CD4-positive, alpha-beta T cell treated with Interferon alpha-2 for 1 hour (primary cell): Measurements from ENCODE around the gene TFDP1.

ENCODE experiments used
- DNase-seq, 2 donors: peaks; one replicate each; pipeline ENCODE4 v3.0.0-alpha.2; 2020 to 2022

TFDP1 gene

DNA sequence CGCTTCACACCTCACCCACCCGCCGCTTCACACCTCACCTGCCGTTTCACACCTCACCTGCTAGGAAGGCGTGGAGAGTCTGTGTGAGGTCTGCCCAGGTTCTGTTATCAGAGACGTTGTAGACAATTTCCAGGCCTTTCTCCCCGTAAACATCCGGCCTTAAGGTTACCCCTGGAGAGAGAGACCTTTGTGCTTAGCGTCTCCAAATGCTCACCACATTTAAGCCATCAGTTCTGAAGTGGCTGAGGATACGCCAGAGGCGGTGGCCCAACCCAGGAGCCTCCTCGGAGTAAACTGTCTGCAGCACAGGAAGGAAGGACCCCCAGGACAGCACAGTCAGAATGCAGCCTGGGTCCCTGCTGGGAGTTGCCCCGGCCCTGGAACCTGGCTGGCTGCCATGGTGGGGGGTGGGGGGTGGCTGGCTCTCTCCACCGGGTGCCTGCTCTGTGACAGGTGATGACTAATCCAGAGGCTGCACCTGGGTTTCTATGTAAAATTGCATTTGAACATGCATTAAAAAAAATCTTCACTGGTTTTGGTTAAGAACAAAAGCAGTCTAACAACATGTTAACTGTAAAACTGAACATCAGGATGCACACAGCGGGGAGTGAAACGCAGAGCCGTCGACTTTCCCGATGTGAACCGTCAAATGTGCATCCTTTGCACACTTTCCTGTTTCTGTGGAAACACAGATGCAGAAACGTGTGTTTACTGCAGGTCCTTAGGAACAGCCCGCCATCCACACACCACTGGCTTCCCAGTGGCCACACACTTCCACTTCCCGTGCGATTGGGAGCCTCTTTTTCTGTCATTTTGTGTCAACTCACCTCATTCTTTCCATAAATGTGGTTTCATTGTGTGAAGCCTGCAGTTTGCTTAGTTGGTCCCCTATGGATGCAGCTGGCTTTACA, 69.0 kb downstream of the TFDP1 start:
- DNase-seq, result peak in 1 of 2 donors; percentile 19

DNA sequence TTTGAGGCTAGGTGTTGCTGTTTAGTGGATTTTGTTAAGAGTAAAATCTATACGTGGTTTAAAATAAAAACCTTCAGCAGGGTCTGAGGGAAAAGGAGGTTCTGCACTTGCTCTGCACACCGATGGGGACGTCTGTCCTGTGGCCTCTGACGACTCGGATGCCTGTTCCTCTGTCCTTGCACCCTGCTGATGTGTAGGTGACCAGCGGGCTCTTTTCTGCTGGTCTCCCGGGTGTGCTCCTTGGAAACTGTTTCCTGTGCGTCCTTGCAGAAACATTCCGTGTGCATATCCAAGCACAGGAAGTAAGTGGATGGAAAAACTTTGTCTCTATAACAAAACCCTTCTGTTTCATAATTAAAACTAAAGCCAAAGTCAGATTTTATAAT, 69.6 kb downstream of the TFDP1 start:
- no peak for DNase-seq

DNA sequence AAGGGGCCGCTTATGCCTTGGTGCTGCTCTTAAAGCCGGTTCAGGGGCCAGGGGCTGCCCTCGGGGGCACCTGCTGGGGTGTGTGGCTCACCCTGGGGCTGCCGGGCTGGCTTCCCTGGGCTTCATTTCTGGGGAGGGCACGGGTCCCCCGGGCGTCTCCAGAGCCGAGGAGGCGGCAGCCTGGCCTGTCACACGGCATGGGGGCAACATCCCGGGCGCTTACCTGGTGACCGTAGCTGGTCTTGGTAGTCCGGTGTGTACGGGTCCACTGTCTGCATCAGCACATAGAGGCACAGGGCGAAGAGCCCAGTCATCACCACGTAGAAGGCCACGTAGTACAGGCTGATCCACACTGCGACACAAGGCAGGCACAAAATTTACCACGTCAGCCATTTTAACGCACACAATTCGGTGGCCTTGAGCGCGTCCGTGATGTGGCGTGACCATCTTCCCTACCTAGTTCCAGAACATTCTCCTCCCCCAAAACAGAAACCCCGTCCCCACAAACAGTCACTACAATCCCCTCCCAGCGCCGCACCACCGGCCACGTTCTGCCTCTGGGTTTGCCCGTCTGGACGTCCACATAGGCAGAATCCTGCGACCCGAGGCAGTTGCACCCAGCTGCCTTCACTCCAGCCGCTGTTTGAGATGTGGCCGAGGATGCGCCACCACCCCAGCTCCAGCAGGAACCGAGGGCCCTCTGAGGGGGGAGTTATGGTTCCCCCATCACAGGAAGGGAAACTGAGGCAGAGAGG, 70.2 kb downstream of the TFDP1 start:
- no peak for DNase-seq

DNA sequence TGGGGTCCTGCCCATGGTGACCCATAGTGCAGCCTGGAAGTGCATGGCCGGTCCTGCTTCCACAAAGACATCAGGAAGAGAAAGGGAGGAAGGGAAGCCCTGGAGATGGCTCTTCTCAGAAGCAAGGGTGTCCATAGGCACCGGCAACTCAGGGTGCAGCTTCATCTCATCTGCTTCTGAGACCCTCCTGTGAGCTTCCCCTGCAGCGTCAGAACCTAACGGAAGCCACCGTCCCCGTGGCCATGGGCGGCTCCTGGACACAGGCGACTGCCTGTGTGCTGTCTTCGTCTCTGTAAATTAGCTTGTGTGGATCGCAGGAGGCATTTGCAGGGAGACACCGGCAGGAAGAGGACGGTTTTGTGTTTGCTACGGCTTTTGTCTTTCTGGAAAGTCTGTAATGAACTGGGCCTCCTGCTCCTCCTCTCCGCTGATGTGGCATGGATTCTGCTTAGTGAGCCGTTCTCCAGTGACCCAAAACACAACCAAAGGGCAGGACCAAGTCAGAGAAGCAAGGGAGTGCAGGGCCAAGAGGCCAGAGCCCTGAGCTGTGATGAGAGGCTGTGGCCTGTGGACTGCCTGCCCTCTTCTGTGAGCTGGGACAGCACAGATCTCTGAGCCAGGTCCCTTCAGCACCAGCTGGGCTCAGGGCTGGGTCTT, 70.9 kb downstream of the TFDP1 start:
- no peak for DNase-seq

DNA sequence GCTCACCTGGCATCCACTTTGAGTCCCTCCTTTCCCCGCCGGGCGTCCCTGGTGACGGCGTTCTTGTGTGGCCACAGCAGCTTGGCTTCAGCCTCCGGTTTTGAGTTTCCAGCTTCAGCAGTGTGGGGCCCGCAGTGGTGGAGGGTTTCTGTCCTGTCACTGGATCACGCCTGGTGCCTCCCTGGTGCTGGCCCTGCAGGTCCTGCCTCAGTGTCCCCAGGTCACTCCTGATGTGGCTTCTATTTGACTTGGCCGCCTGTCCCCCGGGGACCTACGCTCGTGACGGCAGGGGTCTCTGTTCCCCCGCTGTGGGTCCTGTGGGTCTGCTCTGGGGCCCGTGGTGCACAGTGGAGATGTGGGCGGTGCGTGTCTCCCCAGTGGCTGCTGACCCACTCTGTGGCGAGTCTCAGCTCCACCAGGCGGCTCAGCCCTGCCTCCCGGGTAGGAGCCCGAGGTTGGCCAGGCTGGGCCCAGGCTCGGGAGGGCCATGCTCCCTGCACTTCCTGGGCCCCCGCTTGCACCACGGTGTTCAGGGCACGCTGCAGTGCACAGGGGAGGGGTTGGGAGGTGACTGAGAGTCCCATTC, 71.5 kb downstream of the TFDP1 start:
- DNase-seq, result no peak

DNA sequence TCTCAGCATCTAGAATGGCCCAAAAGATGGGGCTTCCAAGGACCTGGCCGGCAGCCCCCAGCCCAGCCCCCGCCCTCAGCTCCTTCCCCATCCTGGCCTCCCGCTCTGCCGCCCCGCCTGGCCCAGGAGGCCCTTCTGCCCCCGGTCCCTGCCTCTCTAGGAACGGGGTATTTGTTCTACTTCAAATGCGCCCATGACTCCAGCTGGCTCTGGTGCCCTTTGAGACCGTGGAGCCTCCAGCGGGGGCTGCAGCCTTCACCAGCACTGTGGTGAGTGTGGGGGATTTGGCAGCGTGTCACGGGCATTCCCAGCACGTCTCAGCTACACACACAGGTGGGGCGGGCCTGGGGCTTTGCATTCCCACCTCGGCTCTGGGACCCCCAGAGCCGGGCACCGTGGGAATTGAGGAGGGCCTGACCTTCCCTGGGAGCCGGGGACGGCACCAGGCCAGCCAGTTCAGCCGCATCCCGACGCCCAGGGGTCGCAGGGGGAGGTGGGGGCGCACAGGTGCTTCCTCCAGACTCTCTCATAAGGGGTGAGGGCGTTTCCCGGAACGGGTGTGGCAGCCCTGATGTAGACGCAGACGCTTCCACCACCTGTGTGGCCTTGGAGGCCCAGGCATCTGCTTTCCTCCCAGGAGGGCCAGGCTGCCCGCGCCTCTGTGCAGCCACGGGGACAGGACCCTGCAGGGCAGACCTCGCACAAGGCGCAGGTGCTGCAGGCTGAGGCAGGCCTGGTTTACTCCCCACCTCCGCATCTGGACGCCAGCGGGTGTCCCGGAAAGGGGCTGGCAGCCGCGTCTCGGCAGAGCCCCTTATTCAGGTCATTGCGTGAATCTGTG, 72.5 kb downstream of the TFDP1 start:
- no peak for DNase-seq

DNA sequence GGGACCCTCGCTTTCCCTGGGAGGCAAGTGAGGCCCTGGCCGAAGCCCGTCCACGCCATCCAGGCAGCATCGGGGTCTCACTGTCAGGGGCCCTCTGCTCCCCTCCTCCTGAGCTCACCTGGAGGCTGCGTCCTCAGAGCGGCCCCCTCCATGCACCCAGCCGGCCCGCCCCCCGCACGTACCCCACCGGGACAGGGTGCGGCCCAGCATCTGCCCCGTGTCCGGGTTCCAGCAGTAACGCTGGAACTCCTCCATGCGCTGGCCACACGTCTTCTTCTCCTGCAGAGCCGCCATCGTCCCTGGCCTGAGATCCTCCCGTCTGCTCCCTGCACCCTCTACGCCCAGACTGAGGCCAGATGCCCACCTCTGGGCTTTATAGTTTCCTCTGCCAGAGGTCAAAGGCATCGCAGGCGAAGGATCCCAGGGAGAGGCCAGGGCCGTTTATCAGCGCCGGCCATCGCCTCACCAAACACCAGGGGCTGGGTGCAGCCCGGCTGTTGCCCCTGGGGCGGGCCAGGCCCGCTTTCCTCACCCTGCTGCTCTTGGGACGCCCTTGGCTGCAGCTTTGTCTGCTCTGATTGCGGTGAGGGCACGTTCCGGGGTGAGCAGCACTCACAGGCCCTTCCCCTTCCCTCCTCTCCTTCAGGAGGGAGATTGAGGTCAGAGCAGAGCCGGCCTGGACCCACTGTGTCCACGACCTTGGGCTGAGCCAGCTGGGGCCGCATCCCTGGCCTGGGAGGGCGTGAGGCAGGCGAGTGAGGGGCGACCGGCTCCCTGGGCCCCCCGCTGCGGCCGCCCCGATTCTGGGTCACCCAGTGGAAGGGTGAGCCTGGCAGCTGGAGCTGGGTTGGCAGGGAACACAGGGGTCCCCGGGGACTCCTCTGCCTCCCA, 73.5 kb downstream of the TFDP1 start, which contains the start of gene ATP4B:
Gene ATP4B (minus strand): TSS at position 348 of the 891 bp plus-strand sequence. CDS start 54 bp downstream, at position 294.
- DNase-seq, result no peak

DNA sequence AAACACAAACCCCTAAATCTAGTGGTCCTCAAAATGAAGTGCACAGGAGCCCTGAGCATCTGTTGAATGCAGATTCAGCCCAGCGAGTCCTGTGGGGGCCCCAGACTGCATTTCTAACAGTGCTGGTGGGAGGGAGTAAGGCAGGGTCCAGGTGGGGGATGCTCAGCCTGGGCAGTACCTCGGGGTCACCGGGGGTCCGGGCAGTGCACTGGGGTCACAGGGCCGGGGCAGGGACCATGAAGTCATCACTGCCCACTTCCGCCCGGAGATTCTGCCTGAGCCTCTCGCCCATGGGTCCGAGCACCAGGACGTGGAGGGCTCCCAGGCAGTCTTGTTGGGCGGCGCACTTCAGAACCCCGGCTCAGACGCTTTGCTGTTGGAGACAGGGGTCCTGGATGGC, 74.3 kb downstream of the TFDP1 start:
- DNase-seq, result no peak

DNA sequence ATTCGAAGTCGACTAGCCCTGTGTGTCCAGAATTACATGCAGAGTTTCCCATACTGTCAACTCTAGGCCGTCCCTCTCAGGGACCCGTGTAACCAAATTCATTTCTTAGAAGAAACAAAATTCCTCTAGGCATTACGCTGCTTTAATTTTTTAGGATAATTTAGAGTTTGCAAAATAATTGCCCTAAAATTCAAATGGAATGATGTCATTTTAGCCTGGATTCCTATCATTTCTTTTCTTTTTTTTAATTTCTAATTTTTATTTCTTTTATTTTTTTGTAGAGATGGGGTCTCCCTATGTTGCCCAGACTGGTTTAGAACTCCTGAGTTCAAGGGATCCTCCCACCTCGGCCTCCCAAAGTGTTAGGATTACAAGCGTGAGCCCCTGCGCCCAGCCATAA, 74.8 kb downstream of the TFDP1 start:
- no peak for DNase-seq

DNA sequence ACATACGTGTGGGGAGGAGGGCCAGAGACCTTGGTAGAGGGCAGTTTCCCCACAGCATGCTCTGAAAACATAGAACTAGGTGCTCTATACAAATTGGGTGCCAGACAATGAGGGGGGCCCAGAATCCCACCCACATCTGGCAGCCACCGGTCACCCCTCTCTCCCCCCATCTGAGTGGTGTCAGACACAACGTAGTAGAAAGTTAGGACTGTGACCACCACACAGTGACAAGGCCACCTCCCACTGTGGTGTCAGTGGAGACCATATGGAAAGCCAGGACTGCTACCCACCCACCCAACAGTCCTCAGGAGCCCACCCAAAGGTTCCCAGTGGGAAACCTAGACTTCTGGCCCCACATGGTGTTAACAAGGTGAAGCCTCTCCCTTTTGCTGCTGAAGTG, 75.5 kb downstream of the TFDP1 start:
- DNase-seq, result no peak

DNA sequence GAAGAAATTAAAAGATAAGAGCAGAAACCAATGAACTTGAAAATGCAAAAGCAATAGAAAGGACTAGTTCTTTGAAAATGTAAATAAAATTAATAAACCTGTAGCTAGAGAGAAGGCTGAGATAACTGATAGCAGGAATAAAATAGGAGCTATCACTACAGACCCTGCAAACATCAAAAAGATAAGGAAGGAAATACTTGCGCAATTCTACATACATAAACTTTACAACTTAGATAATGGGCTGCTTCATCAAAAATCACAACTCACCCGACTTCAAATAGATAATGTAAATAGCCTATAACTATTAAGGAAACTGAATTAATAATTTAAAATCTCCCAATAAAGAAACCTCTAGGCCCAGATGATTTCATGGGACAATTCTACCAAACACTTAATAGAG, 77.0 kb downstream of the TFDP1 start:
- no peak for DNase-seq

DNA sequence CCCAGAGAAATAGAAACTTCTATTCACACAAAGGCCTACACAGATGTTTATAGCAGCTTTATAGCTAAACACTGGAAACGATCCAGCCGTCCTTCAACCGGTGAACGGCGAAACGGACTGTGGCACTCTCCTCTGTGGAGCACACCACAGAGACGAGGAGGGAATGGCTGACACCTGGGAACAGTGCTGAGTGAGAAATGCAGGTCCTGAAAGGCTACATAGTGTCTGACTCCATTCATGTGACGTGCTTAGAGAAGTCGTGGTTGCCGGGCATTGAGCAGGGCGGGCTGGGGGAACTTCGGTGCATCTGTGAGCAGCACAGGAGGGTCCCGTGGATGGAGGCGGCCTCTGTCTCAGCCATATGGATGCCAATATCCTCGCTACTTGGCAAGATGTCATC, 79.4 kb downstream of the TFDP1 start:
- no peak for DNase-seq

DNA sequence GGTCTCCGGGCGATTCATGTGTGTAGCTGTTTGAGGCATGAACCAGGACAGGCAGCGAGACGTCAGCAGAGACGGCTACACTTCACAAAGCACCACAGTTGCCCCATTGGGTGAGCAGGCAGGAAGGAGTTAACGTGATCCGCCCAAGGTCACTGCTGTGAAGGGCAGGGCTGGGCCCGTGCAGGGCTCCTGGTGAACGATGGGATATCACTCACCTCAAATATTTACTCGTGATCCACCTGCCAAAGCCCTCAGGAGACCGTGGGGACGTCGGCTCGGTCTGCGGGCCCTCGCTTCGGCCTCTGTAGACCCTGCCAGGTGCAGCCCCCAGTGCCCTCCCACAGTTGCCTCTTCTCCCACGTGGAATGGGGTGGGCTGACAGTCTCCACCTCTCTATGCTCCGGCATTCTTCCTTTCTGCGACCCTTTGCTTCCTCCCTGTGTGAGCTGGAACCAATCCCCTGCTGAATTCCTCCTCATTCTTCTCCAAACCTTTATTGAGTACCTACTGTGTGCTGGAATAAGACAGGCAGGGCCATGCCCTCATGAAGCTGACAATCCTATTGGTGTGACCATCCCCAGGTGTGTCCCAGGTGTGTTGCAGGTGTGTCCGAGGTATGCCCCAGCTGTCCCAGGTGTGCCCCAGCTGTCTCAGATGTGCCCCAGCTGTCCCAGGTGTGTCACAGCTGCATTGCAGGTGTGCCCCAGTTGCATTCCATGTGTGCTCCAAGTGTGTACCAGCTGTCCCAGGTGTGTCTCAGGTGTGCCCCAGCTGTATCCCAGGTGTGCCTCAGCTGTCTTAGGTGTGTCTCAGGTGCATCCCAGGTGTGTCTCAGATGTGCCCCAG, 80.4 kb downstream of the TFDP1 start:
- DNase-seq, result no peak

DNA sequence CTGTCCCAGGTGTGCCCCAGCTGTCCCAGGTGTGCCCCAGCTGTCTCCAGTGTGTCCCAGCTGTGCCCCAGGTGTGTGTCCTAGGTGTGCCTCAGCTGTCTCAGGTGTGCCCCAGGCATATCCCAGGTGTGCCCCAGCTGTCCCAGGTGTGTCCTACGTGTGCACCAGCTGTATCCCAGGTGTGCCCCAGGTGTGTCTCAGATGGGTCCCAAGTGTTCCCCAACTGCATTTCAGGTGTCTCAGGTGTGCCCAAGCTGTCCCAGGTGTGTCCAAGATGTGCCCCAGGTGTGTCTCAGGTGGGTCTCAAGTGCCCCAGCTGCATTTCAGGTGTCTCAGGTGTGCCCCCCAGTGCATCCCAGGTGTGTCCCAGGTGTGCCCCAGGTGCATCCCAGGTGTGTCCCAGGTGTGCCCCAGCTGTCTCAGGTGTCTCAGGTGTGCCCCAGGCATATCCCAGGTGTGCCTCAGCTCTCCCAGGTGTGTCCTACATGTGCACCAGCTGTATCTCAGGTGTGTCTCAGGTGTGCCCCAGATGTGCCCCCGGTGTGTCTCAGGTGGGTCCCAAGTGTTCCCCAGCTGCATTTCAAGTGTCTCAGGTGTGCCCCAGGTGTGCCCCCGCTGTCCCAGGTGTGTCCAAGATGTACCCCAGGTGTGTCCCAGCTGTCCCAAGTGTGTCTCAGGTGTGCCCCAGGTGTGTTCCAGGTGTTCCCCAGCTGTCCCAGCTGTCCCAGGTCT, 81.2 kb downstream of the TFDP1 start:
- DNase-seq, result no peak

DNA sequence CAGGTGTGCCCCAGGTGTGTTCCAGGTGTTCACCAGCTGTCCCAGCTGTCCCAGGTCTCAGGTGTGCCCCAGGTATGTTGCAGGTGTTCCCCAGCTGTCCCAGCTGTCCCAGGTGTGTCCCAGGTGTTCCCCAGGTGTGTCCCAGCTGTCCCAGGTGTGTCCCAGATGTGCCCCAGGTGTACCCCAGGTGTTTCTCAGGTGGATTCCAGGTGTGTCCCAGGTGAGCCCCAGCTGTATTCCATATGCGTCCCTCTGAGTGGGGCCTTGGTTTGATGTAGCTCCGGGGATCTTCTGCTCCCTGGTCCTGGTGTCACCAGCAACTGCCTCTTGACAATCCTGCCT, 81.7 kb downstream of the TFDP1 start:
- DNase-seq, result no peak

DNA sequence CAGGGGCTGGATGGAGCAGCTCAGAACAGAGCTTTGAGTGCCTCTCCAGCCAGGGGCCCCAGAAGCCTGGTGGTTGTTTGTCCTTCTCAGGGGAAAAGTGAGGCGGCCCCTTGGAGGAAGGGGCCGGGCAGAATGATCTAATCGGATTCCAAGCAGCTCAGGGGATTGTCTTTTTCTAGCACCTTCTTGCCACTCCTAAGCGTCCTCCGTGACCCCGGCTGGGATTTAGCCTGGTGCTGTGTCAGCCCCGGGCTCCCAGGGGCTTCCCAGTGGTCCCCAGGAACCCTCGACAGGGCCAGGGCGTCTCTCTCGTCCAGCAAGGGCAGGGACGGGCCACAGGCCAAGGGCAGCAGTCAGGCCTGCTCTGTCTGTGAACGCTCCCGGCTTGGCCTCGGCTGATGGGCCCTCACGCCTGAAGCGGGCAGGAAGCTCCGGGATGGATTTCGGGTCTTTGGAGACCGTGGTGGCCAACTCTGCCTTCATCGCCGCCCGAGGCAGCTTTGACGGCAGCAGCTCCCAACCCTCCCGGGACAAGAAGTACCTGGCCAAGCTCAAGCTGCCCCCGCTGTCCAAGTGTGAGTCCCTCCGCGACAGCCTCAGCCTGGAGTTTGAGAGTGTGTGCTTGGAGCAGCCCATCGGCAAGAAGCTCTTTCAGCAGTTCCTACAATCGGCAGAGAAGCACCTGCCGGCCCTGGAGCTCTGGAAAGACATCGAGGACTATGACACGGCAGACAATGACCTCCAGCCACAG, 82.6 kb downstream of the TFDP1 start, which contains the start of gene GRK1:
Gene GRK1 (plus strand): TSS at position 269 of the 751 bp plus-strand sequence. CDS start 168 bp downstream, at position 437.
- no peak for DNase-seq

DNA sequence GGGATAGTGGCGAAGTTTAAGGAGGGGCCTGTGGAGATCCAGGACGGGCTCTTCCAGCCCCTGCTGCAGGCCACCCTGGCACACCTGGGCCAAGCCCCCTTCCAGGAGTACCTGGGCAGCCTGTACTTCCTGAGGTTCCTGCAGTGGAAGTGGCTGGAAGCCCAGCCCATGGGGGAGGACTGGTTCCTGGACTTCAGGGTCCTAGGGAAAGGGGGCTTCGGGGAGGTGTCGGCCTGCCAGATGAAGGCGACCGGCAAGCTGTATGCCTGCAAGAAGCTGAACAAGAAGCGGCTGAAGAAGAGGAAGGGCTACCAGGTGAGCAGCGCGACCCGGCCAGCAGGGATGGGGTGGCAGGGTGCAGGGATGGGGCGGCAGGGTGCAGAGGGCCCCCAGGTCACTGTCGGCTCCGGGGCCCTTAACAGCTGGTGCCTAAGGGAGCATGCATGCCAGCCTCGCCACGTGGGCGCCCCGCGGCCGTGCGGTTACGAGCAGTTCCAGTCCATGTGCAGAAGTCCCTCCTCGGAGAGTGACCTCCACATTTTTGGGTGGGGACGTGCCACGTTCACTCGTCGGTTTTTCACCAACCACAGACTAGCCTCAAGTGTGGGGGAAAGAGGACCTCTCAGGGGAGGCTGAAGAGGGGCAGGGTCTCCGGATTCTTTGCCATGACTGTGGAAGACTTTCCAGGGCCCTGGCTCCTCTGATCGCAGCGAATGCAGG, 83.4 kb downstream of the TFDP1 start:
- DNase-seq, result no peak

DNA sequence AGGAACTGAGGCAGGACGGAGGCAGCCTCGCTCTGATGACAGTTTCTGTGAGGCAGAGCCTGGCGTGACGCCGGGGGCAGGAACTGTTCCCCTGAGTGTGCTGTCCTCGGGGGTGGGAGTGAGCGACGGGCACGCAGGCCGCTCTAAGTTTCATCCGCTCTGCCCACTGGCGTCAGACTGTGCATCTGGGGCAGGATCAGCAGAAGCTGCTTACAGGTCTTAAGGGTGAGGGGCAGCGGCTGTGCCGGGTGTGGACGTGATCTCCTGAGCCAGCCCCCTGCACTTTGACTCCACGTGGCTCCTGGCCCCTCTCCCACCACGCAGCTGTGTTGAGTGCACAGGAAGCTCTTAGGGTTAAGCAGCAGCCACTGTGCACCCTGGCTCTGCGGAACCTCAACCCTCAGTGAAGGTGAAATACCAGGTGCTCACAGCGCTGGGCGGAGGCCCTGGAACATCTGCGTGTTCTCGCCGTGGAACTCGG, 84.0 kb downstream of the TFDP1 start:
- no peak for DNase-seq
